IMR-90 (cell line): Measurements from ENCODE around the gene NCKAP5. TPM values are rescaled to one million over a fixed set of nuclear protein-coding genes. Genes with fewer than 3 reads are reported as not detected.

ENCODE experiments used
- ATAC-seq: fragments of 200-7000 bp; cut with Tn5 transposase; 2 replicates; pipeline ENCODE4 v1.9.1; 2020; ENCODE audit warnings: low read depth, mild to moderate bottlenecking, moderate library complexity
- BruUV-seq: library from RNA; stranded (reverse); fragments of 400-500 nt; replicated peaks from 2 replicates; lab custom pipeline; 2021; lab: Mats Ljungman, UMichigan
- CTCF ChIA-PET: fragments of 300-600 bp; formaldehyde crosslinking; extraction: SDS; loops from one replicate; lab custom pipeline; 2021; ENCODE audit warnings: antibody characterized with exemption; lab: Yijun Ruan, JAX
- POLR2A ChIA-PET: fragments of 300-600 bp; sonication (Branson Sonifier 250); formaldehyde crosslinking; loops from one replicate; lab custom pipeline; 2022; ENCODE audit warnings: antibody characterized with exemption; ENCODE audit not compliant: unreplicated experiment; lab: Charles Lee
- DNase-seq: peaks from one replicate; pipeline ENCODE4 v3.0.0; 2013
- H2AFZ ChIP-seq: replicated peaks from 2 replicates; pipeline ENCODE3; 2013; ENCODE audit warnings: low read length, mild to moderate bottlenecking; ENCODE audit not compliant: poor library complexity
- H2AK5ac ChIP-seq: 2 replicates; pipeline ENCODE4 v1.6.1; 2013; ENCODE audit warnings: low read depth, low read length, inconsistent platforms
- H2AK9ac ChIP-seq: replicated peaks from 2 replicates; pipeline ENCODE3; 2013; ENCODE audit warnings: mild to moderate bottlenecking, low read depth, low read length, moderate library complexity; ENCODE audit not compliant: poor library complexity
- H2BK120ac ChIP-seq: 2 replicates; pipeline ENCODE4 v1.6.1; 2013; ENCODE audit warnings: low read depth, low read length, inconsistent platforms
- H2BK15ac ChIP-seq: 3 replicates; pipeline ENCODE4 v1.6.1; 2013; ENCODE audit warnings: low read depth, low read length, inconsistent platforms
- H2BK20ac ChIP-seq: 2 replicates; pipeline ENCODE4 v1.6.1; 2013; ENCODE audit warnings: low read depth, mild to moderate bottlenecking, inconsistent platforms, low read length, moderate library complexity
- H2BK5ac ChIP-seq: 2 replicates; pipeline ENCODE4 v1.6.1; 2013; ENCODE audit warnings: mild to moderate bottlenecking, low read depth, low read length, inconsistent platforms; ENCODE audit not compliant: poor library complexity, severe bottlenecking
- H3K14ac ChIP-seq: replicated peaks from 2 replicates; pipeline ENCODE4 v1.6.1; 2013; ENCODE audit warnings: low read depth, low read length, inconsistent platforms
- H3K18ac ChIP-seq: 2 replicates; pipeline ENCODE4 v1.6.1; 2013; ENCODE audit warnings: low read depth, low read length, control low read depth
- H3K23ac ChIP-seq: 2 replicates; pipeline ENCODE4 v1.6.1; 2013; ENCODE audit warnings: low read depth, low read length, inconsistent platforms
- H3K27ac ChIP-seq: 2 replicates; pipeline ENCODE4 v1.5.1; 2013; ENCODE audit warnings: mild to moderate bottlenecking, control low read depth, low read length; ENCODE audit not compliant: insufficient read depth
- H3K27me3 ChIP-seq: 2 replicates; pipeline ENCODE4 v1.6.1; 2013; ENCODE audit warnings: low read length; ENCODE audit not compliant: control insufficient read depth, insufficient read depth
- H3K36me3 ChIP-seq: 2 replicates; pipeline ENCODE4 v1.6.1; 2013; ENCODE audit warnings: low read length, mixed read lengths; ENCODE audit not compliant: control insufficient read depth, insufficient read depth
- H3K4ac ChIP-seq: 2 replicates; pipeline ENCODE4 v1.6.1; 2013; ENCODE audit warnings: low read depth, low read length, inconsistent platforms
- H3K4me1 ChIP-seq: 2 replicates; pipeline ENCODE4 v1.6.1; 2013; ENCODE audit warnings: low read length, mixed read lengths; ENCODE audit not compliant: control insufficient read depth, insufficient read depth
- H3K4me2 ChIP-seq: 2 replicates; pipeline ENCODE4 v1.6.1; 2013; ENCODE audit warnings: low read depth, mild to moderate bottlenecking, control low read depth, low read length, moderate library complexity
- H3K4me3 ChIP-seq: 2 replicates; pipeline ENCODE4 v1.5.1; 2013; ENCODE audit warnings: low read depth, mild to moderate bottlenecking, control low read depth, low read length, moderate library complexity; ENCODE audit not compliant: insufficient read depth
- H3K56ac ChIP-seq: 2 replicates; pipeline ENCODE4 v1.6.1; 2013; ENCODE audit warnings: low read length, inconsistent platforms; ENCODE audit not compliant: insufficient read depth; ENCODE audit errors: extremely low read depth
- H3K79me1 ChIP-seq, 2 experiments: 2 replicates each; pipeline ENCODE4 v1.6.1; 2013; ENCODE audit warnings: low read length in 2 of 2, inconsistent platforms in 1 of 2, low read depth in 1 of 2
- H3K9ac ChIP-seq: 2 replicates; pipeline ENCODE4 v1.6.1; 2013; ENCODE audit warnings: low read depth, low read length, control low read depth
- H3K9me1 ChIP-seq: 2 replicates; pipeline ENCODE4 v1.6.1; 2013; ENCODE audit warnings: low read length, inconsistent platforms; ENCODE audit not compliant: insufficient read depth
- H3K9me3 ChIP-seq: 2 replicates; pipeline ENCODE4 v1.6.1; 2013; ENCODE audit warnings: low read length; ENCODE audit not compliant: control insufficient read depth, insufficient read depth
- H4K20me1 ChIP-seq: 2 replicates; pipeline ENCODE4 v1.6.1; 2013; ENCODE audit warnings: low read length, inconsistent platforms; ENCODE audit not compliant: insufficient read depth
- H4K5ac ChIP-seq: 2 replicates; pipeline ENCODE4 v1.6.1; 2013; ENCODE audit warnings: mild to moderate bottlenecking, low read depth, low read length, control low read depth
- H4K8ac ChIP-seq, 2 experiments: 2 replicates each; pipeline ENCODE4 v1.6.1; 2013; ENCODE audit warnings: low read depth in 2 of 2, low read length in 2 of 2, control low read depth in 1 of 2, inconsistent platforms in 1 of 2
- H4K91ac ChIP-seq: 2 replicates; pipeline ENCODE4 v1.6.1; 2013; ENCODE audit warnings: low read depth, low read length, inconsistent platforms; ENCODE audit not compliant: insufficient read depth
- BHLHE40 ChIP-seq: fragments of 150-350 bp; IDR thresholded peaks from 2 replicates; pipeline ENCODE4 v1.6.1; 2016; ENCODE audit warnings: mild to moderate bottlenecking, low read depth, low read length
- CEBPB ChIP-seq: IDR thresholded peaks from 2 replicates; pipeline ENCODE4 v1.6.1; 2012; ENCODE audit warnings: low read depth, low read length, improper control_type of control experiment
- CHD1 ChIP-seq: IDR thresholded peaks from 2 replicates; pipeline ENCODE4 v1.6.1; 2012; ENCODE audit warnings: low read depth, low read length, improper control_type of control experiment
- FOS ChIP-seq: fragments of 150-350 bp; IDR thresholded peaks from 2 replicates; pipeline ENCODE4 v1.6.1; 2016; ENCODE audit warnings: low read depth, low read length
- MAFK ChIP-seq: IDR thresholded peaks from 2 replicates; pipeline ENCODE4 v1.6.1; 2012; ENCODE audit warnings: low read depth, low read length, improper control_type of control experiment
- MAZ ChIP-seq: IDR thresholded peaks from 2 replicates; pipeline ENCODE4 v1.6.1; 2012; ENCODE audit warnings: low read depth, mild to moderate bottlenecking, low read length, improper control_type of control experiment, moderate library complexity, borderline replicate concordance
- MXI1 ChIP-seq: IDR thresholded peaks from 2 replicates; pipeline ENCODE4 v1.6.1; 2012; ENCODE audit warnings: low read depth, mild to moderate bottlenecking, low read length, moderate library complexity, borderline replicate concordance
- NFE2L2 ChIP-seq: fragments of 150-350 bp; IDR thresholded peaks from 2 replicates; pipeline ENCODE4 v1.6.1; 2016; ENCODE audit warnings: low read depth, mild to moderate bottlenecking, low read length
- POLR2A ChIP-seq: IDR thresholded peaks from 2 replicates; pipeline ENCODE4 v1.6.1; 2012; ENCODE audit warnings: mild to moderate bottlenecking, low read depth, low read length
- RAD21 ChIP-seq: IDR thresholded peaks from 2 replicates; pipeline ENCODE4 v1.6.1; 2012; ENCODE audit warnings: low read length, improper control_type of control experiment
- RCOR1 ChIP-seq: IDR thresholded peaks from 2 replicates; pipeline ENCODE4 v1.6.1; 2012; ENCODE audit warnings: mild to moderate bottlenecking, low read length, improper control_type of control experiment; ENCODE audit not compliant: insufficient replicate concordance
- RFX5 ChIP-seq: IDR thresholded peaks from 2 replicates; pipeline ENCODE4 v1.8.0; 2012; ENCODE audit warnings: low read depth, mild to moderate bottlenecking, low read length, moderate library complexity
- SMC3 ChIP-seq: fragments of 150-350 bp; IDR thresholded peaks from 2 replicates; pipeline ENCODE4 v1.6.1; 2016; ENCODE audit warnings: low read depth, mild to moderate bottlenecking, antibody characterized with exemption, low read length, moderate library complexity
- WGBS, 2 experiments: methylation state at CpG; one replicate each; pipeline versions ENCODE4 v1.1.5 to v1.1.7; 2013; ENCODE audit warnings: missing lambda C conversion rate in 2 of 2; ENCODE audit not compliant: insufficient read length in 1 of 2; ENCODE audit errors: extremely low coverage in 2 of 2; 5-methylcytosine and 5-hydroxymethylcytosine counted together
- dilution Hi-C: fragments of 300-500 bp; cut with HindIII; formaldehyde crosslinking; loops from one replicate; pipeline ENCODE4 v1.14.3; 2018; ENCODE audit warnings: low sequenced_read_pairs; ENCODE audit not compliant: unreplicated experiment
- in situ Hi-C: fragments of 300-500 bp; cut with MboI; formaldehyde crosslinking; loops from 3 replicates; pipeline ENCODE4 v1.14.3; 2019; ENCODE audit warnings: low sequenced_read_pairs, inconsistent platforms, mixed read lengths
- intact Hi-C: fragments of 100-400 bp; cut with micrococcal nuclease; formaldehyde crosslinking; loops from 2 replicates; pipeline ENCODE4 v1.10.0; 2022
- polyA plus RNA-seq, 3 experiments: library from polyadenylated mRNA; depleted of rRNA; stranded (reverse); fragments of >200 nt; gene quantifications; 2 replicates each; pipeline ENCODE4 v1.2.3, GENCODE V29; 2012; ENCODE audit warnings: low replicate concordance in 1 of 3
- total RNA-seq: library from RNA; depleted of rRNA; stranded (reverse); fragments of >200 nt; gene quantifications from 2 replicates; pipeline ENCODE4 v1.2.3, GENCODE V29; 2012
- TF ChIP-seq, protein P1 (sequence below): conservative IDR thresholded peaks from 2 replicates; pipeline ENCODE4 v1.5.1; 2012; ENCODE audit warnings: mild to moderate bottlenecking, low read depth, low read length, improper control_type of control experiment
- TF ChIP-seq, protein P2 (sequence below): fragments of 150-350 bp; IDR thresholded peaks from 2 replicates; pipeline ENCODE4 v1.6.1; 2016; ENCODE audit warnings: low read depth, mild to moderate bottlenecking, low read length, moderate library complexity, borderline replicate concordance
- TF ChIP-seq, protein P3 (sequence below): fragments of 150-350 bp; IDR thresholded peaks from 2 replicates; pipeline ENCODE4 v1.6.1; 2017; ENCODE audit warnings: mild to moderate bottlenecking, antibody characterized with exemption, low read length, low read depth

The NCKAP5 gene
- total and polyA plus RNA-seq, 2 of the 4 experiments (the other 2 are of a cell fraction), result 2.7 to 3.9 TPM

DNA sequence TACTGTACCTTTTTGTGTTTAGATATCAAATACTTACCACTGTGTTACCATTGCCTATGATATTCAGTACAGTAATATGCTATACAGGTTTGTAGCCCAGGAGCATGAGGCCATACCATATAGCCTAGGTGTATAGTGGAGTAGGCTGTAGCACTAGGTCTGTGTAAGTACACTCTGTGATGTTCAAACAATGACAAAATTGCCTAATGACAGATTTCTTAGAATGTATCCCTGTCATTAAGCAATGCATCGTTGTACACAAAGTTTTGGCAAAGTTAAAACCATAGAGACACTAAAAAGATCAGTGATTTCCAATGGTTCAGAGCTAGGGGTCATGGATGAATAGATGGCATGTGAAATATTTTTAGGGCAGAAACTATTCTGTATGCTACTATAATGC, 415.5 kb downstream of the NCKAP5 start:
- Histone ChIP-seq H4K5ac (no peak overlapping the region), H3K4ac (no peak overlapping the region), H3K23ac (no peak overlapping the region), H3K4me2 (no peak overlapping the region), H4K91ac (no peak overlapping the region), H2BK20ac (no peak overlapping the region), H3K4me3 (no peak overlapping the region), H3K27ac (no peak overlapping the region), H3K79me1 (peaks cover 12 to 50% of the 10 kb centered on the region in 2 experiments; a peak in 3 of 4 replicates), H2AK5ac (no peak overlapping the region), H2BK5ac (no peak overlapping the region), H2BK15ac (no peak overlapping the region), H3K9me1 (no peaks in the 10 kb centered on the region), H3K56ac (no peak overlapping the region), H2AK9ac (no peak overlapping the region), H4K20me1 (peaks cover 4% of the 10 kb centered on the region; the same call in 1 of the 2 replicates), H3K18ac (no peak overlapping the region), H3K9me3 (no peaks in the 10 kb centered on the region), H2BK120ac (no peak overlapping the region), H4K8ac (no peak overlapping the region), H3K27me3 (no peaks in the 10 kb centered on the region), H3K36me3 (no peaks in the 10 kb centered on the region; the same call in 1 of the 2 replicates), H2AFZ (no peak overlapping the region), H3K14ac (no peak overlapping the region), H3K9ac (no peak overlapping the region), H3K4me1 (no peaks in the 10 kb centered on the region)
- ATAC-seq, result no peak
- dilution Hi-C loops, result no loop called here
- WGBS, 2 experiments, result no CpG with 5 or more reads among the region's 1 CpG
- no peak for TF ChIP-seq MAZ
- TF ChIP-seq, protein P1, sequence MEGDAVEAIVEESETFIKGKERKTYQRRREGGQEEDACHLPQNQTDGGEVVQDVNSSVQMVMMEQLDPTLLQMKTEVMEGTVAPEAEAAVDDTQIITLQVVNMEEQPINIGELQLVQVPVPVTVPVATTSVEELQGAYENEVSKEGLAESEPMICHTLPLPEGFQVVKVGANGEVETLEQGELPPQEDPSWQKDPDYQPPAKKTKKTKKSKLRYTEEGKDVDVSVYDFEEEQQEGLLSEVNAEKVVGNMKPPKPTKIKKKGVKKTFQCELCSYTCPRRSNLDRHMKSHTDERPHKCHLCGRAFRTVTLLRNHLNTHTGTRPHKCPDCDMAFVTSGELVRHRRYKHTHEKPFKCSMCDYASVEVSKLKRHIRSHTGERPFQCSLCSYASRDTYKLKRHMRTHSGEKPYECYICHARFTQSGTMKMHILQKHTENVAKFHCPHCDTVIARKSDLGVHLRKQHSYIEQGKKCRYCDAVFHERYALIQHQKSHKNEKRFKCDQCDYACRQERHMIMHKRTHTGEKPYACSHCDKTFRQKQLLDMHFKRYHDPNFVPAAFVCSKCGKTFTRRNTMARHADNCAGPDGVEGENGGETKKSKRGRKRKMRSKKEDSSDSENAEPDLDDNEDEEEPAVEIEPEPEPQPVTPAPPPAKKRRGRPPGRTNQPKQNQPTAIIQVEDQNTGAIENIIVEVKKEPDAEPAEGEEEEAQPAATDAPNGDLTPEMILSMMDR, result no peak
- TF ChIP-seq NFE2L2, result no peak
- TF ChIP-seq RCOR1, result no peak
- TF ChIP-seq SMC3, result no peak
- TF ChIP-seq RFX5, result no peak
- no peak for TF ChIP-seq POLR2A
- TF ChIP-seq, protein P2, sequence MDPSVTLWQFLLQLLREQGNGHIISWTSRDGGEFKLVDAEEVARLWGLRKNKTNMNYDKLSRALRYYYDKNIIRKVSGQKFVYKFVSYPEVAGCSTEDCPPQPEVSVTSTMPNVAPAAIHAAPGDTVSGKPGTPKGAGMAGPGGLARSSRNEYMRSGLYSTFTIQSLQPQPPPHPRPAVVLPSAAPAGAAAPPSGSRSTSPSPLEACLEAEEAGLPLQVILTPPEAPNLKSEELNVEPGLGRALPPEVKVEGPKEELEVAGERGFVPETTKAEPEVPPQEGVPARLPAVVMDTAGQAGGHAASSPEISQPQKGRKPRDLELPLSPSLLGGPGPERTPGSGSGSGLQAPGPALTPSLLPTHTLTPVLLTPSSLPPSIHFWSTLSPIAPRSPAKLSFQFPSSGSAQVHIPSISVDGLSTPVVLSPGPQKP, result no peak
- no peak for TF ChIP-seq MAFK
- TF ChIP-seq CHD1, result no peak
- no peak for TF ChIP-seq CEBPB
- no peak for TF ChIP-seq RAD21
- TF ChIP-seq BHLHE40, result no peak
- TF ChIP-seq, protein P3, sequence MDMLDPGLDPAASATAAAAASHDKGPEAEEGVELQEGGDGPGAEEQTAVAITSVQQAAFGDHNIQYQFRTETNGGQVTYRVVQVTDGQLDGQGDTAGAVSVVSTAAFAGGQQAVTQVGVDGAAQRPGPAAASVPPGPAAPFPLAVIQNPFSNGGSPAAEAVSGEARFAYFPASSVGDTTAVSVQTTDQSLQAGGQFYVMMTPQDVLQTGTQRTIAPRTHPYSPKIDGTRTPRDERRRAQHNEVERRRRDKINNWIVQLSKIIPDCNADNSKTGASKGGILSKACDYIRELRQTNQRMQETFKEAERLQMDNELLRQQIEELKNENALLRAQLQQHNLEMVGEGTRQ, result no peak
- TF ChIP-seq FOS, result no peak
- no peak for TF ChIP-seq MXI1
- DNase-seq, result no peak
- intact Hi-C loops, result no loop called here
- ChIA-PET CTCF (no interaction called here), POLR2A (no interaction called here)
- BruUV-seq, result no TSS peak
- in situ Hi-C loops, result no loop called here
